MM.1S (cell line): ENCODE data around the gene BCAS3.

Experiments
- DNase-seq: peaks from one replicate; pipeline ENCODE4 v3.0.0-alpha.2; 2015
- H2AFZ ChIP-seq: fragments of 300-600 bp; sonication (generic); 2 replicates; pipeline ENCODE4 v1.6.0; 2016; ENCODE audit warnings: antibody characterized with exemption, low read length
- H3F3A ChIP-seq: fragments of 300-600 bp; sonication (generic); 2 replicates; pipeline ENCODE4 v1.6.1; 2016; ENCODE audit warnings: mild to moderate bottlenecking, antibody characterized with exemption, low read length, moderate library complexity, mixed read lengths; ENCODE audit not compliant: insufficient read depth
- H3K27ac ChIP-seq: fragments of 300-600 bp; sonication (generic); 2 replicates; pipeline ENCODE4 v1.5.1; 2016; ENCODE audit warnings: mild to moderate bottlenecking, low read length
- H3K27me3 ChIP-seq: fragments of 300-600 bp; sonication (generic); replicated peaks from 2 replicates; pipeline ENCODE4 v1.6.0; 2016; ENCODE audit warnings: low read length; ENCODE audit not compliant: insufficient read depth
- H3K36me3 ChIP-seq: fragments of 300-600 bp; sonication (generic); replicated peaks from 2 replicates; pipeline ENCODE4 v1.6.1; 2016; ENCODE audit warnings: mild to moderate bottlenecking, low read length, mixed read lengths; ENCODE audit not compliant: insufficient read depth
- H3K4me1 ChIP-seq: fragments of 300-600 bp; sonication (generic); 2 replicates; pipeline ENCODE4 v1.6.1; 2016; ENCODE audit warnings: low read length, mixed read lengths
- H3K4me2 ChIP-seq: fragments of 300-600 bp; sonication (generic); 2 replicates; pipeline ENCODE4 v1.6.0; 2016; ENCODE audit warnings: low read depth, low read length
- H3K4me3 ChIP-seq: fragments of 300-600 bp; sonication (generic); 2 replicates; pipeline ENCODE4 v1.5.1; 2016; ENCODE audit warnings: low read length, mixed read lengths
- H3K79me2 ChIP-seq: fragments of 300-600 bp; sonication (generic); 2 replicates; pipeline ENCODE4 v1.6.1; 2016; ENCODE audit warnings: mixed run types, low read length, mixed read lengths
- H3K9ac ChIP-seq: fragments of 300-600 bp; sonication (generic); 2 replicates; pipeline ENCODE4 v1.6.1; 2016; ENCODE audit warnings: low read length, mixed read lengths
- H3K9me2 ChIP-seq: fragments of 300-600 bp; sonication (generic); replicated peaks from 2 replicates; pipeline ENCODE4 v1.6.1; 2016; ENCODE audit warnings: mild to moderate bottlenecking, low read length, mixed read lengths; ENCODE audit not compliant: insufficient read depth
- H3K9me3 ChIP-seq: fragments of 300-600 bp; sonication (generic); replicated peaks from 2 replicates; pipeline ENCODE4 v1.6.1; 2016; ENCODE audit warnings: mild to moderate bottlenecking, low read length, mixed read lengths; ENCODE audit not compliant: insufficient read depth
- H4K20me1 ChIP-seq: fragments of 300-600 bp; sonication (generic); 2 replicates; pipeline ENCODE4 v1.6.1; 2016; ENCODE audit warnings: mild to moderate bottlenecking, low read length, moderate library complexity, mixed read lengths; ENCODE audit not compliant: insufficient read depth
- CTCF ChIP-seq: fragments of 300-600 bp; sonication (generic); IDR thresholded peaks from 2 replicates; pipeline ENCODE4 v1.5.1; 2016; ENCODE audit warnings: antibody characterized with exemption, low read length, mixed read lengths
- EZH2 ChIP-seq: fragments of 300-600 bp; sonication (generic); optimal IDR thresholded peaks from 2 replicates; pipeline ENCODE3; 2017; ENCODE audit warnings: low read depth, mild to moderate bottlenecking, antibody characterized with exemption, low read length, mixed read lengths
- EZH2phosphoT487 ChIP-seq: fragments of 300-600 bp; sonication (generic); IDR thresholded peaks from 2 replicates; pipeline ENCODE4 v1.6.1; 2018; ENCODE audit warnings: antibody characterized with exemption, low read length

BCAS3 gene

GRCh38 chr17:61106354-61106753, 428.7 kb downstream of the BCAS3 start:
- Histone ChIP-seq H2AFZ (no peak overlapping the region), H3K4me3 (no peak overlapping the region), H3K4me1 (no peaks in the 10 kb centered on the region), H3K4me2 (no peak overlapping the region), H3F3A (no peaks in the 10 kb centered on the region), H3K27ac (no peak overlapping the region), H3K9ac (no peak overlapping the region), H4K20me1 (no peaks in the 10 kb centered on the region), H3K9me2 (no peaks in the 10 kb centered on the region), H3K9me3 (no peaks in the 10 kb centered on the region), H3K27me3 (no peaks in the 10 kb centered on the region), H3K79me2 (no peaks in the 10 kb centered on the region), H3K36me3 (no peaks in the 10 kb centered on the region)
- DNase-seq, result no peak
- TF ChIP-seq CTCF, result no peak
- no peak for TF ChIP-seq EZH2
- TF ChIP-seq EZH2phosphoT487, result no peak

- Histone ChIP-seq H4K20me1 (no peaks in the 10 kb centered on the region), H3K27ac (no peak overlapping the region), H3F3A (no peaks in the 10 kb centered on the region), H2AFZ (no peak overlapping the region), H3K4me2 (no peak overlapping the region), H3K9ac (no peak overlapping the region), H3K4me1 (no peaks in the 10 kb centered on the region), H3K4me3 (no peak overlapping the region), H3K36me3 (no peaks in the 10 kb centered on the region), H3K27me3 (no peaks in the 10 kb centered on the region), H3K9me2 (no peaks in the 10 kb centered on the region), H3K9me3 (no peaks in the 10 kb centered on the region), H3K79me2 (no peaks in the 10 kb centered on the region)
- TF ChIP-seq EZH2 (no peak), EZH2phosphoT487 (no peak), CTCF (no peak)
- DNase-seq, result no peak
Observed at GRCh38 chr17:61116577-61116976, 438.9 kb downstream of the BCAS3 start.

GRCh38 chr17:61117983-61118382, 440.3 kb downstream of the BCAS3 start:
- no peaks in the 10 kb centered on the region for H3F3A ChIP-seq
- H3K27ac ChIP-seq, result no peak overlapping the region
- no peaks in the 10 kb centered on the region for H3K27me3 ChIP-seq
- H3K79me2 ChIP-seq, result no peaks in the 10 kb centered on the region
- no peaks in the 10 kb centered on the region for H3K9me2 ChIP-seq
- H3K9me3 ChIP-seq, result no peaks in the 10 kb centered on the region
- H3K4me3 ChIP-seq, result no peak overlapping the region
- DNase-seq, result no peak
- no peak overlapping the region for H3K9ac ChIP-seq
- H2AFZ ChIP-seq, result no peak overlapping the region
- H3K4me2 ChIP-seq, result no peak overlapping the region
- TF ChIP-seq EZH2phosphoT487 (no peak), EZH2 (no peak), CTCF (no peak)
- H3K4me1 ChIP-seq, result no peaks in the 10 kb centered on the region
- no peaks in the 10 kb centered on the region for H4K20me1 ChIP-seq
- H3K36me3 ChIP-seq, result no peaks in the 10 kb centered on the region

- Histone ChIP-seq H3K27me3 (no peaks in the 10 kb centered on the region), H3F3A (no peaks in the 10 kb centered on the region), H3K79me2 (no peaks in the 10 kb centered on the region), H4K20me1 (no peaks in the 10 kb centered on the region), H2AFZ (no peak overlapping the region), H3K9me3 (no peaks in the 10 kb centered on the region), H3K27ac (no peak overlapping the region), H3K36me3 (no peaks in the 10 kb centered on the region), H3K9ac (no peak overlapping the region), H3K9me2 (no peaks in the 10 kb centered on the region), H3K4me2 (no peak overlapping the region), H3K4me1 (no peaks in the 10 kb centered on the region), H3K4me3 (no peak overlapping the region)
- TF ChIP-seq CTCF (no peak), EZH2phosphoT487 (no peak), EZH2 (no peak)
- DNase-seq, result no peak
Observed at GRCh38 chr17:61118871-61119270, 441.2 kb downstream of the BCAS3 start.
